ENCODE measurements around the gene EEF1AKMT3. TPM values are rescaled to one million over a fixed set of nuclear protein-coding genes. Genes with fewer than 3 reads are reported as not detected.
A peak's percentile ranks its signal among the peaks of the same experiment; 100 is the strongest.

Gene EEF1AKMT3
- total RNA-seq, 1 experiment from 2014 or later: 5.0 TPM

DNA sequence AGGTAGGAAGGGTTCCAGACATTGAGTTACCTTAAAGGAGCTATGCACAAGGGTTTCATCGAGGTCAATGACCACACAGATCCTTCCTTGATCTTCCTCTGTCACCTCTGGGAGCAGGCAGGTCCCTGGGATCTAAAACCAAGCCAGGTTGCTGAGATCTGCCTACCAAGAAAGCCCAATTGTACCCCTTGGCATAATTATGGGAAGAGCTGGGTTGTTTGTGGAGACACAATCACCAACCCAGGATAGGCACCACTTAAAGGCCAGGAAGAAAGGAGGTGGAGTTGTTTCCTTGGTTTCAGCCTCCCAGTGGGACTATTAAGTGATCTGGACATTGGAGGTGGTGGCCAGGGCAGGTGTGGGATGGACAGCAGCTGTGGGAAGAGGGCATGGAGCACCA lies 54.6 kb downstream of the EEF1AKMT3 start:
- Histone ChIP-seq H3K27me3 (replicated peaks; ENCODE audit: control insufficient read depth, insufficient read depth, low read length) (no peaks in the 10 kb centered on the region), H3K4me3 (ENCODE audit: low read depth, low read length) (no peak overlapping the region), H3K4me1 (no peaks in the 10 kb centered on the region), H3K36me3 (ENCODE audit: control insufficient read depth, insufficient read depth, low read length) (peaks cover 13% of the 10 kb centered on the region), H3K9me3 (no peaks in the 10 kb centered on the region)
- no peak overlapping the region for H3K27ac Mint-ChIP-seq (ENCODE audit: unreplicated experiment)
- ChIA-PET POLR2A (no interaction called here), CTCF (interaction anchor here (0.7 kb wide), 1 partner anchor 65 kb away, joined by 3 read pairs; no protein-coding TSS in a partner anchor)
- H3K9me3 Mint-ChIP-seq (ENCODE audit: unreplicated experiment): no peaks in the 10 kb centered on the region
- H3K36me3 Mint-ChIP-seq (ENCODE audit: insufficient read depth, unreplicated experiment): peaks cover 80% of the 10 kb centered on the region
- intact Hi-C loops (cut with micrococcal nuclease; ENCODE audit: unreplicated experiment): no loop called here
- no peak for DNase-seq
- no peak overlapping the region for H3K4me3 Mint-ChIP-seq (ENCODE audit: unreplicated experiment)
- peaks cover 6% of the 10 kb centered on the region for H3K4me1 Mint-ChIP-seq (ENCODE audit: low read depth, unreplicated experiment)
- no peaks in the 10 kb centered on the region for H3K27me3 Mint-ChIP-seq (ENCODE audit: insufficient read depth, unreplicated experiment)
- TF ChIP-seq, protein P1, sequence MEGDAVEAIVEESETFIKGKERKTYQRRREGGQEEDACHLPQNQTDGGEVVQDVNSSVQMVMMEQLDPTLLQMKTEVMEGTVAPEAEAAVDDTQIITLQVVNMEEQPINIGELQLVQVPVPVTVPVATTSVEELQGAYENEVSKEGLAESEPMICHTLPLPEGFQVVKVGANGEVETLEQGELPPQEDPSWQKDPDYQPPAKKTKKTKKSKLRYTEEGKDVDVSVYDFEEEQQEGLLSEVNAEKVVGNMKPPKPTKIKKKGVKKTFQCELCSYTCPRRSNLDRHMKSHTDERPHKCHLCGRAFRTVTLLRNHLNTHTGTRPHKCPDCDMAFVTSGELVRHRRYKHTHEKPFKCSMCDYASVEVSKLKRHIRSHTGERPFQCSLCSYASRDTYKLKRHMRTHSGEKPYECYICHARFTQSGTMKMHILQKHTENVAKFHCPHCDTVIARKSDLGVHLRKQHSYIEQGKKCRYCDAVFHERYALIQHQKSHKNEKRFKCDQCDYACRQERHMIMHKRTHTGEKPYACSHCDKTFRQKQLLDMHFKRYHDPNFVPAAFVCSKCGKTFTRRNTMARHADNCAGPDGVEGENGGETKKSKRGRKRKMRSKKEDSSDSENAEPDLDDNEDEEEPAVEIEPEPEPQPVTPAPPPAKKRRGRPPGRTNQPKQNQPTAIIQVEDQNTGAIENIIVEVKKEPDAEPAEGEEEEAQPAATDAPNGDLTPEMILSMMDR (IDR thresholded peaks at IDR 0.05; ENCODE audit: insufficient read depth in 1 of 2, low read depth in 1 of 2, low read length in 1 of 2, severe bottlenecking in 1 of 2, unreplicated experiment in 1 of 2): no peak
- BruUV-seq (replicated peaks): no TSS peak

DNA sequence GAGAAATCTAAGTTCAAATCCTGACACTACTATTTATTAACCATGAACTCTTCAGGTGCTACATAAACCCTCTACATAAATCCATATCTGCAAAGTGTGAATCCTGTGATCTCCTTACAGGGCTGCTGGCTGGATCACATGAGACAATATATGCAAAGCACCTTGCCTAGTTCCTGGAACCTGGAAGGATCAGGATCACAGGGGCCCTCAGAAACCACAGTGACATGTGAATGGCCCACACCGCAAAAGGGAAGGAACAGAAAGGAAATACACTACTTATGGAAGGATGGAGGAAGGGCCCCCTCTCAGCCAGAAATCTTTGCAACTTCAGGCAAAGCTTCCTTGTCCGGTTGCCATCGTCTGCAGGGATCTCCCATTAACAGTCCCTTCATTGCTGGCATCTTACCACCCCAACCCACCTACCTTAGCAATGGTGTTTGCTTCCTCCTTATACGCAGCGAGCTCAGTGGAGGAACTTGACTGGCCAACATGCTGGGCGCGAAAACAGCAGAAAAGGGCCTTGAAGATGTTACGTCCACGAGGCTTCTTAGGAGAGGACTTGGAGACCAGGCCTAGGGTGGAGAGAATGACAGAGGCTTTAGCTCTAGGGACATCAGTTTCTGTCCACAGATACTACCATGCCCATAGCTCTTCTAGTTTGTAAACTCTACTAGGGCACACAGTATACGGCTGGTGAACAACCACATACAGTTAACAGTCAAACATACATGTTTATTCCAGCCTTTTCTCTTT lies 56.8 kb downstream of the EEF1AKMT3 start:
- Histone ChIP-seq H3K36me3 (ENCODE audit: control insufficient read depth, insufficient read depth, low read length) (peaks cover 11% of the 10 kb centered on the region), H3K9me3 (no peaks in the 10 kb centered on the region), H3K4me3 (ENCODE audit: low read depth, low read length) (no peak overlapping the region), H3K27me3 (replicated peaks; ENCODE audit: control insufficient read depth, insufficient read depth, low read length) (no peaks in the 10 kb centered on the region), H3K4me1 (no peaks in the 10 kb centered on the region)
- CTCF ChIA-PET: interaction anchor here (0.6 to 1.6 kb wide), 2 partner anchors 46 to 67 kb away, joined by 4 to 5 read pairs; no protein-coding TSS in a partner anchor
- intact Hi-C loops (cut with micrococcal nuclease; ENCODE audit: unreplicated experiment): no loop called here
- TF ChIP-seq, protein P1 (IDR thresholded peaks at IDR 0.05; ENCODE audit: insufficient read depth in 1 of 2, low read depth in 1 of 2, low read length in 1 of 2, severe bottlenecking in 1 of 2, unreplicated experiment in 1 of 2): no peak
- peaks cover 64% of the 10 kb centered on the region for H3K36me3 Mint-ChIP-seq (ENCODE audit: insufficient read depth, unreplicated experiment)
- no peaks in the 10 kb centered on the region for H3K9me3 Mint-ChIP-seq (ENCODE audit: unreplicated experiment)
- H3K27me3 Mint-ChIP-seq (ENCODE audit: insufficient read depth, unreplicated experiment): no peaks in the 10 kb centered on the region
- peaks cover 11% of the 10 kb centered on the region for H3K4me1 Mint-ChIP-seq (ENCODE audit: low read depth, unreplicated experiment)
- no peak overlapping the region for H3K4me3 Mint-ChIP-seq (ENCODE audit: unreplicated experiment)
- no peak for DNase-seq
- no peak overlapping the region for H3K27ac Mint-ChIP-seq (ENCODE audit: unreplicated experiment)
- TSS peak; percentile 9 for BruUV-seq (replicated peaks)
- POLR2A ChIA-PET: no interaction called here

DNA sequence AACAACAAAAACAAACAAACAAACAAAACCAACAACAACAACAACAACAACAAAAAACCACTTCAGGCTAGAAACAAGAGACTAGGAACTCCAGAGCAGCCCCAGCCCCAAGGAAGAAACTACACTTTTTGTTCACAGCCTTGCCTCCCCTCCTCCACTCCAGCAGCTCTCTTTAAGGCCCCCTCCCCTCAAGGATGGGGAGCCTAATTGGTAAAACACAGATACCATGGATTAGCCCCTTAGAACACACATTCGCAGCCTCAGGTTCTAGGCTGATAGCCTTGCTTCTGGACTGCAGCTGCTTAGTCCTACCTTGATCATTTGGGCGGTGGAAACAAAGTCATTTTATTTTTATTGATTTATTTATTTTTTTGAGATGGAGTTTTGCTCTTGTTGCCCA lies 58.0 kb downstream of the EEF1AKMT3 start:
- peaks cover 11% of the 10 kb centered on the region for H3K36me3 ChIP-seq (ENCODE audit: control insufficient read depth, insufficient read depth, low read length)
- no peaks in the 10 kb centered on the region for H3K4me1 ChIP-seq
- Mint-ChIP-seq H3K27ac (ENCODE audit: unreplicated experiment) (no peak overlapping the region), H3K27me3 (ENCODE audit: insufficient read depth, unreplicated experiment) (no peaks in the 10 kb centered on the region), H3K4me1 (ENCODE audit: low read depth, unreplicated experiment) (peaks cover 11% of the 10 kb centered on the region), H3K4me3 (ENCODE audit: unreplicated experiment) (no peak overlapping the region), H3K9me3 (ENCODE audit: unreplicated experiment) (no peaks in the 10 kb centered on the region), H3K36me3 (ENCODE audit: insufficient read depth, unreplicated experiment) (peaks cover 54% of the 10 kb centered on the region)
- DNase-seq: no peak
- BruUV-seq (replicated peaks): no TSS peak
- H3K9me3 ChIP-seq: no peaks in the 10 kb centered on the region
- no peaks in the 10 kb centered on the region for H3K27me3 ChIP-seq (replicated peaks; ENCODE audit: control insufficient read depth, insufficient read depth, low read length)
- intact Hi-C loops (cut with micrococcal nuclease; ENCODE audit: unreplicated experiment): loop anchor here (2.0 kb wide), 1 partner anchor 16 kb away; the partner anchor contains the start of gene CTDSP2
- ChIA-PET CTCF (interaction anchor here (1.6 kb wide), 1 partner anchor 66 kb away, joined by 5 read pairs; no protein-coding TSS in a partner anchor), POLR2A (no interaction called here)
- TF ChIP-seq, protein P1 (IDR thresholded peaks at IDR 0.05; ENCODE audit: insufficient read depth in 1 of 2, low read depth in 1 of 2, low read length in 1 of 2, severe bottlenecking in 1 of 2, unreplicated experiment in 1 of 2): no peak
- H3K4me3 ChIP-seq (ENCODE audit: low read depth, low read length): no peak overlapping the region

Small RNA genes within 50 kb of the gene (microRNA-seq; reads per million reads assigned to microRNA genes)
- gene MIR26A2: 252 reads per million, percentile 78 among the genes with 10 or more reads in this experiment
- not detected for gene MIR6759

Other genes starting within 250 kb of the EEF1AKMT3 start
- 82.2 and 105 TPM in 2 replicates for gene MBD6, start 249.8 kb upstream of the EEF1AKMT3 start, total RNA-seq (2022)
- gene DCTN2, start 225.4 kb upstream of the EEF1AKMT3 start, total RNA-seq (2022): 89.4 and 94.4 TPM in 2 replicates
- gene KIF5A, start 222.6 kb upstream of the EEF1AKMT3 start, total RNA-seq (2022): 0.05 TPM in 1 of 2 replicates, not detected in the other
- gene PIP4K2C, start 181.4 kb upstream of the EEF1AKMT3 start, total RNA-seq (2022): 42.0 and 48.0 TPM in 2 replicates
- gene DTX3, start 167.8 kb upstream of the EEF1AKMT3 start, total RNA-seq (2022): 17.4 and 20.4 TPM in 2 replicates
- gene ARHGEF25, start 161.2 kb upstream of the EEF1AKMT3 start, total RNA-seq (2022): 5.2 and 5.5 TPM in 2 replicates
- 4.2 and 5.7 TPM in 2 replicates for gene B4GALNT1, start 139.4 kb upstream of the EEF1AKMT3 start, total RNA-seq (2022)
- 169 and 182 TPM in 2 replicates for gene OS9, start 78.5 kb upstream of the EEF1AKMT3 start, total RNA-seq (2022)
- 0.09 TPM in 1 of 2 replicates, not detected in the other for gene AGAP2, start 33.9 kb upstream of the EEF1AKMT3 start, total RNA-seq (2022)
- 20.6 and 23.3 TPM in 2 replicates for gene TSPAN31, start 27.6 kb upstream of the EEF1AKMT3 start, total RNA-seq (2022)
- 205 and 210 TPM in 2 replicates for gene CDK4, start 20.3 kb upstream of the EEF1AKMT3 start, total RNA-seq (2022)
- 11.0 and 12.0 TPM in 2 replicates for gene MARCHF9, start 17.5 kb upstream of the EEF1AKMT3 start, total RNA-seq (2022)
- gene CYP27B1, start 5.5 kb upstream of the EEF1AKMT3 start, total RNA-seq (2022): 6.9 and 7.1 TPM in 2 replicates
- gene METTL1, start 509 bp upstream of the EEF1AKMT3 start, total RNA-seq (2022): 34.1 and 37.8 TPM in 2 replicates
- gene TSFM, start 10.2 kb downstream of the EEF1AKMT3 start, total RNA-seq (2022): 48.0 and 57.5 TPM in 2 replicates
- gene AVIL, start 46.1 kb downstream of the EEF1AKMT3 start, total RNA-seq (2022): 0.84 and 2.3 TPM in 2 replicates
- 103 and 117 TPM in 2 replicates for gene CTDSP2, start 74.1 kb downstream of the EEF1AKMT3 start, total RNA-seq (2022)
- gene ATP23, start 169.0 kb downstream of the EEF1AKMT3 start, total RNA-seq (2022): 6.1 and 6.6 TPM in 2 replicates

All from Caco-2 (cell line).